Stimulated activated CD8-positive, alpha-beta memory T cell treated with anti-CD3 and anti-CD28 coated beads, Interleukin-15, amount 100 ng/mL, for 48 hours (primary cell): ENCODE measurements around the gene HSPA6.
"Not testable (repeated sequence)": the region's sequence is repeated elsewhere in the genome, so short reads cannot be mapped to it uniquely, and the experiment has no call there.

Experiments used
- DNase-seq, 2 donors: peaks; one replicate each; pipeline ENCODE4 v3.0.0-alpha.2; 2020; ENCODE audit warnings: low read depth in 2 of 2

Gene HSPA6

DNA sequence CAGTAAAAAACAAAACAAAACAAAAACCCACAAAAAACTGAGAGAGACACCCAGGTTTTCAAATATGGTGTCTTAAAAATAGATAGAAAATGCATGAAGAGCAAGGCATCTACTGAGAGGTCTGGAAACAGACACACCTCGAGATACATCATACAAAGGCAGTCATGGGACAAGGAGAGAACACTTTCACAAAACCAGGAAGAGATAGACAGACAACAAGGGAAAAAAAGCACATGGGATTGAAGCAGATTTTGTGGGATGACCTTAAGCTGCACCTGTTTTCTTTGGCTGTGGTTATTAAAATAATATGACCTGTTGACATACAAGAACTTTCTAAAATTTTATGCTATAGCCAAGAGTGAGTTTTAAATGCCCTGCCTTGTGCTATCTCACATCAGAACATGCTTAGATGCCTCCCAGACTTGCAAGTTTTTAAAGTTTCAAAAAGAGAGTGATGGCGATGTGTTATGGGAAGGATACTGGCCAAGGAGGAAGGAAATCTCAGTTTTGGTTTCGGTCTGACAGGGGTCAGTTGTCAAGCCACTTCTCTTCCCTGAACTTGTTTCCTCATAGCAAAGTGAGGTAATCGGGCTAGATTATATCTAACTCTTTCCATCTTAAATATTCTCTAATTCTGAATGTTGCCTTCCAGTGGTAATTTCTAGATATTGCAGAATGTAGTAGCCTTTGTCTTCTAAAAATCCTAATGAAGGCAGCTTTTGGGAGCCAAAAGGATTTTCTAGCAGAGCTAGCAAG, 36.8 kb downstream of the HSPA6 start:
- DNase-seq: not testable (repeated sequence)

DNA sequence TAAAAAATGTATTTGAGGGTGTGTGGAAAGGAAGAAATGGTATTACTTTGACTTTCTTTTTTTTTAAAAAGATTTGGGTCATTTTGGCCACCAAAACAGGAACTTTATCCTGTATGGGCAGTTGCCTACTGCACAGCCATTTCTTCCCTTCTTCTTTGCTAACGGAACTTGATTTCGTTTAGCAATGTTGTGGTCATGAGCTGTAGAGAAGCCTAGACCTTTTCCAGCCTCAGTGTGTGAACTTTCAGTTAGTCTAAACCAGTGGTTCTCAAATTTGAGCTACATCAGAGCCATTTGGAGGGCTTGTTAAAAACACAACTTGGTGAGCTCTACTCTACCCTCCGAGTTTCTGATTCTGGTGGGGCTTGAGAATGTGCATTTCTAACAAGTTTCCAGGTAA, 38.1 kb downstream of the HSPA6 start:
- not testable (repeated sequence) for DNase-seq

DNA sequence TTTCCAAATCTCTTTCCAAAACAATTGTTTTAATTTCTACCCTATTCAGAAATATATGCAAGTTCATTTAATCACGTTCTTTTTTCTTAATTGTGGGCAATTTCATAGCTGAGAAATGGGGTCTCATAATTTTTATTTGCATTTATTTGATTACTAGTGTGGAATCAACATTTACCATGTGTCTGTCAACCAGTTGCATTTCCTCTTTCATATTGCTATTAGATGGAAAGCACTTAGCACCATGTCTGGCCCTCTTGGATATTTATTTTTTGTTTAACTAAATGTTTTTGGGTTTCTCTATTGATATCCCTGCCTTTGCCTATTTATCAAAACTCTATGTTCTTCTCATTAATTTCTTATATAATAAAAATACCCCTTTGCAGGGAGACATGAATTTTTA, 39.2 kb downstream of the HSPA6 start:
- not testable (repeated sequence) for DNase-seq

DNA sequence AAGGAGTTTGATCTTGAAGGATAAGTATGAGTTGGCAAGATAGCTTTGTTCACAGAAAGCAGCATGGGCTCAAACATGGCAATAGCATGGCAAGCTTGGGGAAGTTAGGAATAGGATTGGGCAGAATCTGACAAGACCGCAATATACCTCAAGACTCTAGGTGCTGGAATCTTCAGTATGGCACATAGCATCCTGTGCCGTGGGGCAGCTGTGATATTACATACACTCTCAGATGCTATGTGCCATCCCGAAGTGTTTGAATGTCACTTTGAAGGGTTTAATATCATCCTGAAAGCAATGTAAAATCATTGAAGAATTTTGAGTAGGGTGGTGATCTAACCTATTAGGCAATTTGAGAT, 42.2 kb downstream of the HSPA6 start:
- DNase-seq: not testable (repeated sequence)

DNA sequence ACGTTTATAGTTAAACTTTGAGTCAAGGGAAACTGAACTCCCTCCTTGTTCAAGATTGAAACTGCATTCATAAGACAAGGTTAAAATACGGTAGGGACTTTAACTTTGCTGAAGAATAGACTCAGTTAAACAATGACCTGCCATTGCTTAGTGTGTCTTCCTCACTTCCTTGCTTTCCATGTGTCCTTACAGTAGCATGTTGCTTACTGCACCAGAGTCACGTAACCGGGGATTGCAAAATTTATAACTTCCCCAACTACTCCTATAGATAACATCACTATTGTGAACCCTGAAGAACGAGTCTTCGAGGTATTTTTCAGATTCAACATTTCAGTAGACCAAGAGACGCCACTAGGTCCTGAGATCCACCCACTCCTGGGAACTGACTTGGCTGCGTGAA, 47.4 kb downstream of the HSPA6 start:
- DNase-seq: not testable (repeated sequence)
